Measurements from ENCODE around the gene SMYD2.

Gene SMYD2

GRCh38 chr1:214337511-214337910, 56.6 kb downstream of the SMYD2 start:
- Histone ChIP-seq H3K4me1 (ENCODE audit: insufficient read depth, low read length) (peaks cover 14% of the 10 kb centered on the region; the same call in 1 of the 2 replicates), H3K4me3 (ENCODE audit: low read length) (no peak overlapping the region), H3K36me3 (ENCODE audit: insufficient read depth, low read depth, low read length) (no peaks in the 10 kb centered on the region; the same call in 1 of the 2 replicates), H3K9me3 (ENCODE audit: insufficient read depth, low read depth, low read length) (no peaks in the 10 kb centered on the region), H3K27me3 (ENCODE audit: insufficient read depth, low read length) (no peaks in the 10 kb centered on the region), H3K9ac (ENCODE audit: low read depth, low read length) (no peak overlapping the region), H3K27ac (ENCODE audit: low read length) (no peak overlapping the region)

- H3K9ac ChIP-seq (ENCODE audit: low read depth, low read length) = no peak overlapping the region
- H3K27ac ChIP-seq (ENCODE audit: low read length) = no peak overlapping the region
- H3K9me3 ChIP-seq (ENCODE audit: insufficient read depth, low read depth, low read length) = no peaks in the 10 kb centered on the region
- H3K36me3 ChIP-seq (ENCODE audit: insufficient read depth, low read depth, low read length) = no peaks in the 10 kb centered on the region; the same call in 1 of the 2 replicates
- H3K4me1 ChIP-seq (ENCODE audit: insufficient read depth, low read length) = peaks cover 14% of the 10 kb centered on the region; the same call in 1 of the 2 replicates
- no peaks in the 10 kb centered on the region for H3K27me3 ChIP-seq (ENCODE audit: insufficient read depth, low read length)
- H3K4me3 ChIP-seq (ENCODE audit: low read length) = no peak overlapping the region
These were observed 57.3 kb downstream of the SMYD2 start for GRCh38 chr1:214338212-214338611.

- H3K4me1 ChIP-seq (ENCODE audit: insufficient read depth, low read length) = peaks cover 10% of the 10 kb centered on the region; the same call in 1 of the 2 replicates
- peaks cover 6% of the 10 kb centered on the region; the same call in 1 of the 2 replicates for H3K9me3 ChIP-seq (ENCODE audit: insufficient read depth, low read depth, low read length)
- H3K9ac ChIP-seq (ENCODE audit: low read depth, low read length) = no peak overlapping the region
- H3K27me3 ChIP-seq (ENCODE audit: insufficient read depth, low read length) = no peaks in the 10 kb centered on the region
- no peak overlapping the region for H3K4me3 ChIP-seq (ENCODE audit: low read length)
- H3K36me3 ChIP-seq (ENCODE audit: insufficient read depth, low read depth, low read length) = peaks cover 17% of the 10 kb centered on the region
- no peak overlapping the region for H3K27ac ChIP-seq (ENCODE audit: low read length)
These were observed 60.5 kb downstream of the SMYD2 start for GRCh38 chr1:214341459-214341858.

- Histone ChIP-seq H3K27me3 (ENCODE audit: insufficient read depth, low read length) (no peaks in the 10 kb centered on the region), H3K9ac (ENCODE audit: low read depth, low read length) (no peak overlapping the region), H3K36me3 (ENCODE audit: insufficient read depth, low read depth, low read length) (peaks cover 17% of the 10 kb centered on the region), H3K4me3 (ENCODE audit: low read length) (no peak overlapping the region), H3K4me1 (ENCODE audit: insufficient read depth, low read length) (peaks cover 10% of the 10 kb centered on the region; the same call in 1 of the 2 replicates), H3K27ac (ENCODE audit: low read length) (no peak overlapping the region), H3K9me3 (ENCODE audit: insufficient read depth, low read depth, low read length) (peaks cover 6% of the 10 kb centered on the region; the same call in 1 of the 2 replicates)
These were observed 61.0 kb downstream of the SMYD2 start for GRCh38 chr1:214341932-214342331.

- Histone ChIP-seq H3K9me3 (ENCODE audit: insufficient read depth, low read depth, low read length) (peaks cover 6% of the 10 kb centered on the region; the same call in 1 of the 2 replicates), H3K27ac (ENCODE audit: low read length) (no peak overlapping the region), H3K4me3 (ENCODE audit: low read length) (no peak overlapping the region), H3K36me3 (ENCODE audit: insufficient read depth, low read depth, low read length) (peaks cover 20% of the 10 kb centered on the region), H3K4me1 (ENCODE audit: insufficient read depth, low read length) (peaks cover 7% of the 10 kb centered on the region; the same call in 1 of the 2 replicates), H3K9ac (ENCODE audit: low read depth, low read length) (no peak overlapping the region), H3K27me3 (ENCODE audit: insufficient read depth, low read length) (no peaks in the 10 kb centered on the region)
These were observed 61.6 kb downstream of the SMYD2 start for GRCh38 chr1:214342525-214342924.

- Histone ChIP-seq H3K36me3 (ENCODE audit: insufficient read depth, low read depth, low read length) (peaks cover 27% of the 10 kb centered on the region), H3K9ac (ENCODE audit: low read depth, low read length) (no peak overlapping the region), H3K27me3 (ENCODE audit: insufficient read depth, low read length) (no peaks in the 10 kb centered on the region), H3K27ac (ENCODE audit: low read length) (no peak overlapping the region), H3K4me3 (ENCODE audit: low read length) (no peak overlapping the region), H3K4me1 (ENCODE audit: insufficient read depth, low read length) (peaks cover 8% of the 10 kb centered on the region), H3K9me3 (ENCODE audit: insufficient read depth, low read depth, low read length) (peaks cover 6% of the 10 kb centered on the region; the same call in 1 of the 2 replicates)
These were observed 63.9 kb downstream of the SMYD2 start for GRCh38 chr1:214344897-214345296.

- no peak overlapping the region for H3K27ac ChIP-seq (ENCODE audit: low read length)
- peaks cover 11% of the 10 kb centered on the region for H3K4me1 ChIP-seq (ENCODE audit: insufficient read depth, low read length)
- peaks cover 38% of the 10 kb centered on the region for H3K36me3 ChIP-seq (ENCODE audit: insufficient read depth, low read depth, low read length)
- no peaks in the 10 kb centered on the region for H3K27me3 ChIP-seq (ENCODE audit: insufficient read depth, low read length)
- H3K4me3 ChIP-seq (ENCODE audit: low read length) = no peak overlapping the region
- H3K9me3 ChIP-seq (ENCODE audit: insufficient read depth, low read depth, low read length) = peaks cover 6% of the 10 kb centered on the region; the same call in 1 of the 2 replicates
- H3K9ac ChIP-seq (ENCODE audit: low read depth, low read length) = no peak overlapping the region
These were observed 68.0 kb downstream of the SMYD2 start for GRCh38 chr1:214349008-214349407.

- H3K9ac ChIP-seq (ENCODE audit: low read depth, low read length) = no peak overlapping the region
- H3K4me1 ChIP-seq (ENCODE audit: insufficient read depth, low read length) = peaks cover 14% of the 10 kb centered on the region
- H3K36me3 ChIP-seq (ENCODE audit: insufficient read depth, low read depth, low read length) = peaks cover 30% of the 10 kb centered on the region
These were observed 68.8 kb downstream of the SMYD2 start for GRCh38 chr1:214349781-214350180.

GRCh38 chr1:214351551-214352277, 70.8 kb downstream of the SMYD2 start:
- Histone ChIP-seq H3K4me1 (ENCODE audit: insufficient read depth, low read length) (peaks cover 19% of the 10 kb centered on the region), H3K9ac (ENCODE audit: low read depth, low read length) (no peak overlapping the region), H3K4me3 (ENCODE audit: low read length) (no peak overlapping the region), H3K36me3 (ENCODE audit: insufficient read depth, low read depth, low read length) (peaks cover 32% of the 10 kb centered on the region), H3K27me3 (ENCODE audit: insufficient read depth, low read length) (no peaks in the 10 kb centered on the region), H3K27ac (ENCODE audit: low read length) (no peak overlapping the region), H3K9me3 (ENCODE audit: insufficient read depth, low read depth, low read length) (no peaks in the 10 kb centered on the region)

More at GRCh38 chr1:214349781-214350180, 68.8 kb downstream of the SMYD2 start:
- H3K27me3 ChIP-seq (ENCODE audit: insufficient read depth, low read length) = no peaks in the 10 kb centered on the region
- no peak overlapping the region for H3K27ac ChIP-seq (ENCODE audit: low read length)
- H3K9me3 ChIP-seq (ENCODE audit: insufficient read depth, low read depth, low read length) = peaks cover 2% of the 10 kb centered on the region; the same call in 1 of the 2 replicates
- H3K4me3 ChIP-seq (ENCODE audit: low read length) = no peak overlapping the region

GRCh38 chr1:214352838-214353237, 71.9 kb downstream of the SMYD2 start:
- H3K9me3 ChIP-seq (ENCODE audit: insufficient read depth, low read depth, low read length) = no peaks in the 10 kb centered on the region
- no peak overlapping the region for H3K9ac ChIP-seq (ENCODE audit: low read depth, low read length)
- H3K27ac ChIP-seq (ENCODE audit: low read length) = no peak overlapping the region
- H3K27me3 ChIP-seq (ENCODE audit: insufficient read depth, low read length) = no peaks in the 10 kb centered on the region
- peaks cover 38% of the 10 kb centered on the region for H3K36me3 ChIP-seq (ENCODE audit: insufficient read depth, low read depth, low read length)
- no peak overlapping the region for H3K4me3 ChIP-seq (ENCODE audit: low read length)
- H3K4me1 ChIP-seq (ENCODE audit: insufficient read depth, low read length) = peaks cover 19% of the 10 kb centered on the region

- no peaks in the 10 kb centered on the region for H3K27me3 ChIP-seq (ENCODE audit: insufficient read depth, low read length)
- H3K9me3 ChIP-seq (ENCODE audit: insufficient read depth, low read depth, low read length) = no peaks in the 10 kb centered on the region
- peaks cover 41% of the 10 kb centered on the region for H3K36me3 ChIP-seq (ENCODE audit: insufficient read depth, low read depth, low read length)
- no peak overlapping the region for H3K27ac ChIP-seq (ENCODE audit: low read length)
- peaks cover 15% of the 10 kb centered on the region for H3K4me1 ChIP-seq (ENCODE audit: insufficient read depth, low read length)
- no peak overlapping the region for H3K9ac ChIP-seq (ENCODE audit: low read depth, low read length)
- H3K4me3 ChIP-seq (ENCODE audit: low read length) = no peak overlapping the region
These were observed 73.6 kb downstream of the SMYD2 start for GRCh38 chr1:214354440-214355148.

Measured in iPS-20b (cell line).